A549 (cell line): ENCODE measurements around the gene PMS1. TPM values are rescaled to one million over a fixed set of nuclear protein-coding genes. Genes with fewer than 3 reads are reported as not detected.

Source experiments
- ATAC-seq, 2 experiments: fragments of 200-7000 bp in 1 of 2; fragments of >200 bp in 1 of 2; cut with Nextera tagmentation in 1 of 2; cut with Tn5 transposase in 1 of 2; 3 replicates each; pipeline versions ENCODE4 v1.8.0 to v1.9.1; 2018 to 2020; ENCODE audit warnings: mild to moderate bottlenecking in 1 of 2, moderate library complexity in 1 of 2
- CTCF ChIA-PET: fragments of 300-600 bp; sonication (Branson Sonifier 250); formaldehyde crosslinking; extraction: SDS; loops from one replicate; lab custom pipeline; 2021; ENCODE audit warnings: antibody characterized with exemption, inconsistent platforms; lab: Yijun Ruan, JAX
- POLR2A ChIA-PET: fragments of 350-600 bp; formaldehyde crosslinking; extraction: SDS; loops from one replicate; lab custom pipeline; 2021; ENCODE audit warnings: antibody characterized with exemption, inconsistent platforms; lab: Yijun Ruan, JAX
- DNase-seq, 2 experiments: peaks; one replicate each; pipeline versions ENCODE4 v3.0.0 to v3.0.0-alpha.2; 2011 to 2016; ENCODE audit warnings: low read depth in 1 of 2, low spot score in 1 of 2
- FAIRE-seq: peaks from 2 replicates; lab custom pipeline; 2011; peaks lifted over from hg19 to GRCh38; lab: Jason Lieb, UNC
- H3K27ac ChIP-seq, 2 experiments: fragments of >200 bp; sonication (Bioruptor Twin); formaldehyde crosslinking; 3 replicates each; pipeline ENCODE4 v1.5.1; 2016 to 2017
- H3K4me1 ChIP-seq: fragments of >200 bp; sonication (Bioruptor Twin); formaldehyde crosslinking; 3 replicates; pipeline ENCODE4 v1.6.1; 2016
- H3K4me2 ChIP-seq: fragments of >200 bp; sonication (Bioruptor Twin); formaldehyde crosslinking; 3 replicates; pipeline ENCODE4 v1.6.1; 2016
- H3K4me3 ChIP-seq: fragments of >200 bp; sonication (Bioruptor Twin); formaldehyde crosslinking; 3 replicates; pipeline ENCODE4 v1.5.1; 2016
- H3K9me3 ChIP-seq: fragments of >200 bp; sonication (Bioruptor Twin); formaldehyde crosslinking; 3 replicates; pipeline ENCODE4 v1.6.1; 2016
- CBX2 ChIP-seq: fragments of 200-600 bp; sonication (generic); IDR thresholded peaks from 2 replicates; pipeline ENCODE4 v1.6.1; 2016; ENCODE audit warnings: low read depth, mild to moderate bottlenecking, borderline replicate concordance
- EHMT2 ChIP-seq: fragments of 200-600 bp; sonication (generic); IDR thresholded peaks from 2 replicates; pipeline ENCODE4 v1.6.1; 2016; ENCODE audit warnings: antibody characterized with exemption, low read depth, mild to moderate bottlenecking, moderate library complexity
- ELK1 ChIP-seq: fragments of 150-350 bp; IDR thresholded peaks from 2 replicates; pipeline ENCODE4 v1.6.1; 2014; ENCODE audit warnings: low read depth, mild to moderate bottlenecking, low read length
- EP300 ChIP-seq, 2 experiments: fragments of >200 bp; sonication (Bioruptor Twin); formaldehyde crosslinking; IDR thresholded peaks; 2 replicates in 1 of 2; 3 replicates in 1 of 2; pipeline ENCODE4 v1.6.1; 2016 to 2017
- FOSB ChIP-seq: fragments of 250-450 bp; sonication (Bioruptor Pico); IDR thresholded peaks from 2 replicates; pipeline ENCODE4 v1.5.0; 2020; ENCODE audit warnings: mild to moderate bottlenecking, moderate library complexity
- FOSL2 ChIP-seq, 2 experiments: fragments of 450-650 bp in 1 of 2; fragments of >200 bp in 1 of 2; sonication (Bioruptor Twin) in 1 of 2; formaldehyde crosslinking; IDR thresholded peaks; 2 replicates each; pipeline versions ENCODE4 v1.5.0 to v1.6.1; 2016 to 2020; ENCODE audit warnings: mild to moderate bottlenecking in 1 of 2, moderate library complexity in 1 of 2
- HDAC2 ChIP-seq: fragments of 200-600 bp; sonication (generic); IDR thresholded peaks from 2 replicates; pipeline ENCODE4 v1.6.1; 2016
- HOXA7 ChIP-seq: fragments of 250-450 bp; sonication (Bioruptor Pico); IDR thresholded peaks from 2 replicates; pipeline ENCODE4 v1.5.0; 2020; ENCODE audit warnings: mild to moderate bottlenecking, moderate library complexity
- HOXB5 ChIP-seq: fragments of 250-450 bp; sonication (Bioruptor Pico); IDR thresholded peaks from 2 replicates; pipeline ENCODE4 v1.5.0; 2020; ENCODE audit warnings: mild to moderate bottlenecking, moderate library complexity
- KDM5A ChIP-seq: fragments of 200-600 bp; sonication (generic); IDR thresholded peaks from 2 replicates; pipeline ENCODE4 v1.6.1; 2016; ENCODE audit warnings: antibody characterized with exemption, mild to moderate bottlenecking
- MAFK ChIP-seq: fragments of 450-650 bp; IDR thresholded peaks from 2 replicates; pipeline ENCODE4 v1.6.1; 2014; ENCODE audit not compliant: partially characterized antibody
- MAZ ChIP-seq: fragments of 150-350 bp; IDR thresholded peaks from 2 replicates; pipeline ENCODE4 v1.6.1; 2014; ENCODE audit warnings: antibody characterized with exemption, low read depth, low read length, borderline replicate concordance
- NR3C1 ChIP-seq: fragments of >200 bp; sonication (Bioruptor Twin); formaldehyde crosslinking; IDR thresholded peaks from 3 replicates; pipeline ENCODE4 v1.6.1; 2017
- PBX3 ChIP-seq: IDR thresholded peaks from 2 replicates; pipeline ENCODE4 v1.6.1; 2012
- POLR2A ChIP-seq: IDR thresholded peaks from 2 replicates; pipeline ENCODE4 v1.6.1; 2012; ENCODE audit warnings: mild to moderate bottlenecking, low read length
- RARB ChIP-seq: fragments of 250-450 bp; sonication (Bioruptor Pico); IDR thresholded peaks from 2 replicates; pipeline ENCODE4 v1.8.0; 2021; ENCODE audit warnings: mild to moderate bottlenecking, moderate library complexity
- TFCP2L1 ChIP-seq: fragments of 250-450 bp; sonication (Bioruptor Pico); IDR thresholded peaks from 2 replicates; pipeline ENCODE4 v1.5.0; 2021; ENCODE audit warnings: mild to moderate bottlenecking
- WGBS: methylation state at CpG from one replicate; pipeline ENCODE4 v1.1.6; 2017; ENCODE audit errors: missing lambda C conversion rate; 5-methylcytosine and 5-hydroxymethylcytosine counted together
- polyA plus RNA-seq, 4 experiments: library from polyadenylated mRNA; depleted of rRNA in 3 of 4; stranded (reverse); fragments of >200 nt; fragmentation: RNase III in 1 of 4; extraction: RNeasy Plus Mini Kit Qiagen cat#74134 plus additional on column Dnase treatment in 1 of 4; gene quantifications; 2 replicates in 3 of 4; 3 replicates in 1 of 4; pipeline ENCODE4 v1.2.3, GENCODE V29; 2011 to 2017
- TF ChIP-seq, protein P1 (sequence below): fragments of >200 bp; sonication (Bioruptor Twin); formaldehyde crosslinking; IDR thresholded peaks from 3 replicates; pipeline ENCODE4 v1.5.1; 2016
- TF ChIP-seq, protein P2 (sequence below): fragments of 250-450 bp; sonication (Bioruptor Pico); IDR thresholded peaks from 2 replicates; pipeline ENCODE4 v1.5.0; 2020; ENCODE audit warnings: low read depth, mild to moderate bottlenecking, moderate library complexity
- TF ChIP-seq, protein P3 (sequence below): fragments of 250-450 bp; sonication (Bioruptor Pico); IDR thresholded peaks from 2 replicates; pipeline ENCODE4 v1.5.0; 2021; ENCODE audit warnings: mild to moderate bottlenecking, moderate library complexity, borderline replicate concordance
- TF ChIP-seq, protein P4 (sequence below): fragments of >200 bp; sonication (Bioruptor Twin); formaldehyde crosslinking; IDR thresholded peaks from 3 replicates; pipeline ENCODE4 v1.6.1; 2016

The PMS1 gene
- polyA plus RNA-seq, 2 of the 4 experiments (the other 2 are of a cell fraction) = 16.1 to 28.9 TPM

GRCh38 chr2:189854940-189855339, 70.7 kb downstream of the PMS1 start:
- ATAC-seq (no peak), DNase-seq (no peak), FAIRE-seq (no peak)
- Histone ChIP-seq H3K4me3 (no peak overlapping the region), H3K4me2 (no peak overlapping the region), H3K9me3 (no peaks in the 10 kb centered on the region), H3K4me1 (peaks cover 7% of the 10 kb centered on the region; the same call in 1 of the 3 replicates), H3K27ac (no peak overlapping the region)
- POLR2A ChIA-PET = no interaction called here
- WGBS = 94% methylated on average over 3 of the region's 3 CpGs
- TF ChIP-seq POLR2A (no peak), MAFK (no peak), MAZ (no peak), ELK1 (no peak), HDAC2 (no peak), HOXA7 (CRISPR knock-in tag) (no peak), FOSB (no peak), EP300 (IDR thresholded peaks at IDR 0.05) (no peak), HOXB5 (CRISPR knock-in tag) (no peak), RARB (CRISPR knock-in tag) (no peak), CBX2 (no peak), PBX3 (no peak), FOSL2 (IDR thresholded peaks at IDR 0.05) (no peak), FOSL2 (CRISPR knock-in tag; IDR thresholded peaks at IDR 0.05) (no peak), TFCP2L1 (CRISPR knock-in tag) (no peak)
- TF ChIP-seq, protein P1, sequence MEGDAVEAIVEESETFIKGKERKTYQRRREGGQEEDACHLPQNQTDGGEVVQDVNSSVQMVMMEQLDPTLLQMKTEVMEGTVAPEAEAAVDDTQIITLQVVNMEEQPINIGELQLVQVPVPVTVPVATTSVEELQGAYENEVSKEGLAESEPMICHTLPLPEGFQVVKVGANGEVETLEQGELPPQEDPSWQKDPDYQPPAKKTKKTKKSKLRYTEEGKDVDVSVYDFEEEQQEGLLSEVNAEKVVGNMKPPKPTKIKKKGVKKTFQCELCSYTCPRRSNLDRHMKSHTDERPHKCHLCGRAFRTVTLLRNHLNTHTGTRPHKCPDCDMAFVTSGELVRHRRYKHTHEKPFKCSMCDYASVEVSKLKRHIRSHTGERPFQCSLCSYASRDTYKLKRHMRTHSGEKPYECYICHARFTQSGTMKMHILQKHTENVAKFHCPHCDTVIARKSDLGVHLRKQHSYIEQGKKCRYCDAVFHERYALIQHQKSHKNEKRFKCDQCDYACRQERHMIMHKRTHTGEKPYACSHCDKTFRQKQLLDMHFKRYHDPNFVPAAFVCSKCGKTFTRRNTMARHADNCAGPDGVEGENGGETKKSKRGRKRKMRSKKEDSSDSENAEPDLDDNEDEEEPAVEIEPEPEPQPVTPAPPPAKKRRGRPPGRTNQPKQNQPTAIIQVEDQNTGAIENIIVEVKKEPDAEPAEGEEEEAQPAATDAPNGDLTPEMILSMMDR = no peak
- TF ChIP-seq, protein P2, sequence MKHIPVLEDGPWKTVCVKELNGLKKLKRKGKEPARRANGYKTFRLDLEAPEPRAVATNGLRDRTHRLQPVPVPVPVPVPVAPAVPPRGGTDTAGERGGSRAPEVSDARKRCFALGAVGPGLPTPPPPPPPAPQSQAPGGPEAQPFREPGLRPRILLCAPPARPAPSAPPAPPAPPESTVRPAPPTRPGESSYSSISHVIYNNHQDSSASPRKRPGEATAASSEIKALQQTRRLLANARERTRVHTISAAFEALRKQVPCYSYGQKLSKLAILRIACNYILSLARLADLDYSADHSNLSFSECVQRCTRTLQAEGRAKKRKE (CRISPR knock-in tag) = no peak
- TF ChIP-seq, protein P3, sequence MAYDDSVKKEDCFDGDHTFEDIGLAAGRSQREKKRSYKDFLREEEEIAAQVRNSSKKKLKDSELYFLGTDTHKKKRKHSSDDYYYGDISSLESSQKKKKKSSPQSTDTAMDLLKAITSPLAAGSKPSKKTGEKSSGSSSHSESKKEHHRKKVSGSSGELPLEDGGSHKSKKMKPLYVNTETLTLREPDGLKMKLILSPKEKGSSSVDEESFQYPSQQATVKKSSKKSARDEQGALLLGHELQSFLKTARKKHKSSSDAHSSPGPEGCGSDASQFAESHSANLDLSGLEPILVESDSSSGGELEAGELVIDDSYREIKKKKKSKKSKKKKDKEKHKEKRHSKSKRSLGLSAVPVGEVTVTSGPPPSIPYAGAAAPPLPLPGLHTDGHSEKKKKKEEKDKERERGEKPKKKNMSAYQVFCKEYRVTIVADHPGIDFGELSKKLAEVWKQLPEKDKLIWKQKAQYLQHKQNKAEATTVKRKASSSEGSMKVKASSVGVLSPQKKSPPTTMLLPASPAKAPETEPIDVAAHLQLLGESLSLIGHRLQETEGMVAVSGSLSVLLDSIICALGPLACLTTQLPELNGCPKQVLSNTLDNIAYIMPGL (CRISPR knock-in tag) = no peak
- CTCF ChIA-PET = no interaction called here

DNA sequence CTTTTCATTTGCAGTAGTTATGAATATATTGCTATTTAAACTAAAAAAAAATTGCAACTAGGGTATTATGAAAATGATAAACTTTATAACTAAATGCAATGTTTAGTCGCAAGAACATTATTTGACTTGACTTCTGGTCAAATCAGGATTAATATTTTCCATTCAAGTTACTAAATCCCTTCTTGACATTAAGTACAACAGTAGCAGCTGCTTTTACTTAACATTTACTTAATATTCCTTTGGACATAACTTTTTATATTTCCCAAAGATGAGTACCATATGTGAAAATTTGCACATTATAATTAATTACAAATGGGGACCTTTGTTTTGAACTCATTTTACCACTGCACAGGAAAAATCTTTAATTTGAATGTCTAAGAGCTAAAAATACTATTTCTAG, 74.0 kb downstream of the PMS1 start:
- Histone ChIP-seq H3K4me1 (peaks cover 4% of the 10 kb centered on the region; the same call in 1 of the 3 replicates), H3K9me3 (no peaks in the 10 kb centered on the region), H3K4me2 (no peak overlapping the region), H3K4me3 (no peak overlapping the region), H3K27ac (no peak overlapping the region)
- ATAC-seq (no peak), DNase-seq (no peak), FAIRE-seq (no peak)
- WGBS = 91% methylated on average over 1 of the region's 1 CpG
- POLR2A ChIA-PET = no interaction called here
- TF ChIP-seq NR3C1 (no peak), MAFK (no peak), EHMT2 (no peak), KDM5A (no peak)
- TF ChIP-seq, protein P4, sequence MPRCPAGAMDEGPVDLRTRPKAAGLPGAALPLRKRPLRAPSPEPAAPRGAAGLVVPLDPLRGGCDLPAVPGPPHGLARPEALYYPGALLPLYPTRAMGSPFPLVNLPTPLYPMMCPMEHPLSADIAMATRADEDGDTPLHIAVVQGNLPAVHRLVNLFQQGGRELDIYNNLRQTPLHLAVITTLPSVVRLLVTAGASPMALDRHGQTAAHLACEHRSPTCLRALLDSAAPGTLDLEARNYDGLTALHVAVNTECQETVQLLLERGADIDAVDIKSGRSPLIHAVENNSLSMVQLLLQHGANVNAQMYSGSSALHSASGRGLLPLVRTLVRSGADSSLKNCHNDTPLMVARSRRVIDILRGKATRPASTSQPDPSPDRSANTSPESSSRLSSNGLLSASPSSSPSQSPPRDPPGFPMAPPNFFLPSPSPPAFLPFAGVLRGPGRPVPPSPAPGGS = no peak
- CTCF ChIA-PET = no interaction called here
